GM12874 (cell line): ENCODE data around the gene MTA2.

Experiments used
- TF ChIP-seq, protein P1 (sequence below): IDR thresholded peaks from 2 replicates; pipeline ENCODE4 v1.5.1; 2011; ENCODE audit warnings: low read depth, mild to moderate bottlenecking, control low read depth, low read length, moderate library complexity; ENCODE audit not compliant: insufficient read depth

Gene MTA2

GRCh38 chr11:62592989-62593421 is 8.7 kb downstream of the MTA2 start:
- TF ChIP-seq, protein P1, sequence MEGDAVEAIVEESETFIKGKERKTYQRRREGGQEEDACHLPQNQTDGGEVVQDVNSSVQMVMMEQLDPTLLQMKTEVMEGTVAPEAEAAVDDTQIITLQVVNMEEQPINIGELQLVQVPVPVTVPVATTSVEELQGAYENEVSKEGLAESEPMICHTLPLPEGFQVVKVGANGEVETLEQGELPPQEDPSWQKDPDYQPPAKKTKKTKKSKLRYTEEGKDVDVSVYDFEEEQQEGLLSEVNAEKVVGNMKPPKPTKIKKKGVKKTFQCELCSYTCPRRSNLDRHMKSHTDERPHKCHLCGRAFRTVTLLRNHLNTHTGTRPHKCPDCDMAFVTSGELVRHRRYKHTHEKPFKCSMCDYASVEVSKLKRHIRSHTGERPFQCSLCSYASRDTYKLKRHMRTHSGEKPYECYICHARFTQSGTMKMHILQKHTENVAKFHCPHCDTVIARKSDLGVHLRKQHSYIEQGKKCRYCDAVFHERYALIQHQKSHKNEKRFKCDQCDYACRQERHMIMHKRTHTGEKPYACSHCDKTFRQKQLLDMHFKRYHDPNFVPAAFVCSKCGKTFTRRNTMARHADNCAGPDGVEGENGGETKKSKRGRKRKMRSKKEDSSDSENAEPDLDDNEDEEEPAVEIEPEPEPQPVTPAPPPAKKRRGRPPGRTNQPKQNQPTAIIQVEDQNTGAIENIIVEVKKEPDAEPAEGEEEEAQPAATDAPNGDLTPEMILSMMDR: no peak

DNA sequence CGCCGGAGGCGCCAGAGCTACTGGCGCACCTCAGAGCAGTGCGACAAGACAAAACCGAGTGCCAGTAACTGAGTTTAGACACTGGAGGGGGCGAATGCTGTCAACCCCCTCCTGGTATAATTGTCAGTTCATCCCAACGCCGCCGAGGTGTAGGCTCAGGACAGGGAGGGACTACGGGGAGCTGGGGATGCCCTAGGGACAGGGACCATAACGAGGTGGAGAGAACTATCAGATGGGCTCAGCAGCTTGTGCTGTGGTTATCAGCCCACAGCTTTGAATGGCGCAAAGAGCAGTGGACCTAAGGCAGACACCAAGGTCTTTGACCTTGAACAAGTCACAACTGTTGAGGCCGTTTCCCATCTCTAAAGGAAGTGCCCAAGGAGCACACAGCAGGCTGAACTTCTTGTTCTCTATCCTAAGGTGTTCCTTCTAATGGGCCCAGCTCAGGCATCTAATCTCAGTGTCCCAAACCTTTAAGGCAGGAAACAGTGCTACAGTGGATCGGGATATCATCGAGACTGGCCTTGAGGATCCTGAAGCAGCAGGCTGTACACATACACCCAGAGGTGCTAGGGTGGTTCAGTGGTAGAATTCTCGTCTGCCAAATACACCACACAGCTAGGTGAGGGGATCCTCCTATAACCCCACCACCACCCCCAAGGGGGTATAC is 9.4 kb downstream of the MTA2 start:
- TF ChIP-seq, protein P1: no peak

DNA sequence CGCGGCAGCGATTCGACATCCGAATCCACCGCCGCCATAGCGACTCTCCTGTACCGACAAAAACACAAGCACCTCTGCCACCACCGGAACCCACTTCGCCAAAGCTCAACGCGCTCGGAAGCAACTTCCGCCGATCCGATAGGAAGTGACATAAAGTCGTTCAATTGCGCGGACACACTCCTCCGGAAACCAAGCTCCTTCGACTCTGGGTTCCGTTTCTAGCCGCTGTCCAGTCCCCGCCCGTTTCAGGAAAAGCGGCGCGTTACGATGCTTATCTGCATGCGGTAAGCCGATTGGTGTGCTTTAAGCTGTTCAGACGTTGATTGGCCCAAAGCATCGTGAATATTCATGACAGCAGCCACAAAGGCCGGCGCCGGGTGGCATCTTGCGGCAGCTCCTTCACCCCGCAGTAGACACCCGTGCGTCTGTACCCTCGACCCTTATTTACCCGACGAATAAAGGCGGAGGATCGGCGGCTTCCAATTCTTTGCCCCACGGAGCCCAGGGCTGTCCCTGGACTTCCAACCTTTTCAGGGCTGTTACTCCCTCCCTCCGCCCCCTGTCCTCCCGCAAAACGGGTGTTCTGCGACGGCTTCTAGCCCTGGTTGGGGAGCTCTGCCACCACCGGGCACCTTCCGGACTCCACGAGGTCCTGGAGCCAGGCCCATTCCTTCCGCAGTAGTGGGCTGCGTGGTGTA is 10.1 kb downstream of the MTA2 start, which contains the start of gene TUT1:
Gene TUT1 (minus strand): TSS at position 76 of the 698 bp plus-strand sequence. CDS start 38 bp downstream, at position 38.
- TF ChIP-seq, protein P1: no peak

- TF ChIP-seq, protein P1: peak; percentile 22; the same call in 1 of the 2 replicates
Measured at GRCh38 chr11:62588966-62589637, 12.6 kb downstream of the MTA2 start.

DNA sequence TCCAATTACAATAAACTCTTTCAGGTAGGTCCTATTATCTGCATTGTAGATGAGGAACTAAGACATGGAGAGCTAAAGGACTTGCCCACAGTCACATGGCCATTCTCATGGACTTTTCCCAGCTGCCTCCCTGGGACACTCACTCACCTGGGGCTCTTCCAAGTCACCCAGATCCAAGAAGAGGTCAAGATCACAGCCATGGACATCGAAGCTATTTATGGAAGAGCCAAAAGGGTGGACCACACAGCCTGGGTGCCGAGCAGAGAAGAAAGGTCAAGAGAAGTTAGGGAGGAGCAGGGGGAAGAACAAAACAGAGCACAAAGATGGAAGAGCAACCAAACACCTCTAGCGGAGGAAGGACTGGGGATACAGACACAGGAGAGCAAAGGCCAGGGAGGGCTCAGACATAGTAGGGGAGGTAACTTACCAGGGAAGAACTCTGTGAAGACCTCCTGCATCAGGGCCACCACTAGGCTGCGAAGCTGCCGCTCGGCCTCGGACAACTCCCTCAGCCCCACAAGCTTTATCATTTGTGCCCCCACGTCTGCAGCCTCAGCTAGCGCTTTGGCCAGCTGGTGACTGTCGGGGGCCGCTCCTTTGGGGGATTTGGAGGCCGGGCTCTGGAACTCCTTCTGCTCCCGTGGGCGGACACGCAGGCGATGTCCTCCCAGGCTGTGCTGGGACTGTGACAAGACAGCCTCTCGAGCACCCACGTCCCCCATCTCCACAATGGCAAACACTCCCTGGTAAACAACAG is 20.5 kb downstream of the MTA2 start:
- TF ChIP-seq, protein P1: no peak

- TF ChIP-seq, protein P1: no peak
Measured at GRCh38 chr11:62579252-62579651, 22.4 kb downstream of the MTA2 start.
